Measurements from ENCODE around the gene AKIP1.

Gene AKIP1

GRCh38 chr11:8870411-8871170 is 40.4 kb upstream of the AKIP1 start:
- peak; percentile 86 for DNase-seq
- Histone ChIP-seq H3K4me2 (ENCODE audit: low read length) (peak overlapping the region; percentile 51), H3K9ac (ENCODE audit: low read length) (peak overlapping the region; percentile 69), H2BK5ac (ENCODE audit: low read length) (no peak overlapping the region), H3K36me3 (ENCODE audit: control insufficient read depth, insufficient read depth, low read length) (no peaks in the 10 kb centered on the region), H3K27me3 (ENCODE audit: insufficient read depth, low read length, poor library complexity) (no peaks in the 10 kb centered on the region), H4K5ac (ENCODE audit: low read length) (no peak overlapping the region), H3K18ac (ENCODE audit: low read length) (peak overlapping the region; percentile 99), H3K4me3 (ENCODE audit: low read length) (peak overlapping the region; percentile 55), H3K79me1 (ENCODE audit: low read length) (no peaks in the 10 kb centered on the region), H2BK15ac (replicated peaks; ENCODE audit: low read depth) (no peak overlapping the region), H3K56ac (ENCODE audit: low read length) (peak overlapping the region; percentile 87), H3K4ac (ENCODE audit: low read depth, low read length) (peak overlapping the region; percentile 95), H3K4me1 (ENCODE audit: control insufficient read depth, low read depth, low read length) (peaks cover 3% of the 10 kb centered on the region), H4K8ac (ENCODE audit: low read depth, low read length) (peak overlapping the region; percentile 99), H2BK120ac (ENCODE audit: low read depth, low read length) (peak overlapping the region; percentile 99), H3K23ac (ENCODE audit: low read length) (no peak overlapping the region), H2AK5ac (ENCODE audit: low read length) (no peak overlapping the region), H3K27ac (ENCODE audit: low read depth, low read length) (peak overlapping the region; percentile 99), H3K79me2 (ENCODE audit: control insufficient read depth, insufficient read depth, low read length) (peaks cover 4% of the 10 kb centered on the region)
- no CpG with 5 or more reads among the region's 81 CpGs for WGBS (ENCODE audit: extremely low coverage, insufficient coverage, low lambda C conversion rate)

DNA sequence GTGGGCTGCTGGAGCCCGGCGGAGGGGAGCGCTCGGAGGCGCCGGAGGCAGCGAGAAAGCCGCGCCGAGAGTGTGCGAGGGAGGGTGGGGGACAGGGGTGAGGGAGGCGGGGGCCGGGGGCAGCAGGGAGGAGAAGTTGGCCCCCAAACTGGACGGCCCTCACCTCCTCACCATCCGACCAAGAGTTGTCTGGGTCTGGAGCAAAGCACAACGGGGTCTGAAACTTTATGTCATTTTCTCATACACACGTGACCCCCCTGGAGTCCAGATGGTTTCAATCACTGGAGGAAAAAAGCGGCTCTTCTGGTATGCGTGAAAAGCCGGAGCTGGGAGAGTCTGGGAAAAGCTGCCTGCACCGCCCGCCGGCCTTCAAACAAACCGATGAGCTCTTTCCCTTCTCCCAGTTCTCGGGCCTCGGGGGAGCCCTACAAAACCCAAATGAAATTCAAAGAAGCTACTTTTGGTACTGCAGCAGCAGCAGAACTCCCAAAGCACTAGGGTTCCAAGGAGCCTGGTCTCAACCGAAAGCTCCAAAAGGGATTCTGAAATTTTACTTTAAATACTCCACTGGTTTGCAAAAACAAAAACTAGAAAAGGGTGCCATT is 39.7 kb upstream of the AKIP1 start:
- Histone ChIP-seq H3K18ac (ENCODE audit: low read length) (peak overlapping the region; percentile 99), H3K4me2 (ENCODE audit: low read length) (peak overlapping the region; percentile 47), H2BK120ac (ENCODE audit: low read depth, low read length) (peak overlapping the region; percentile 99), H4K5ac (ENCODE audit: low read length) (no peak overlapping the region), H4K8ac (ENCODE audit: low read depth, low read length) (no peak overlapping the region), H2BK15ac (replicated peaks; ENCODE audit: low read depth) (no peak overlapping the region), H3K36me3 (ENCODE audit: control insufficient read depth, insufficient read depth, low read length) (no peaks in the 10 kb centered on the region), H3K56ac (ENCODE audit: low read length) (peak overlapping the region; percentile 87), H3K4me1 (ENCODE audit: control insufficient read depth, low read depth, low read length) (peaks cover 3% of the 10 kb centered on the region), H3K4ac (ENCODE audit: low read depth, low read length) (no peak overlapping the region), H3K4me3 (ENCODE audit: low read length) (peak overlapping the region; percentile 55), H3K27ac (ENCODE audit: low read depth, low read length) (peak overlapping the region; percentile 99), H3K27me3 (ENCODE audit: insufficient read depth, low read length, poor library complexity) (no peaks in the 10 kb centered on the region), H3K79me2 (ENCODE audit: control insufficient read depth, insufficient read depth, low read length) (peaks cover 4% of the 10 kb centered on the region), H3K9ac (ENCODE audit: low read length) (peak overlapping the region; percentile 69), H3K79me1 (ENCODE audit: low read length) (no peaks in the 10 kb centered on the region), H2BK5ac (ENCODE audit: low read length) (no peak overlapping the region), H3K23ac (ENCODE audit: low read length) (no peak overlapping the region), H2AK5ac (ENCODE audit: low read length) (no peak overlapping the region)
- peak; percentile 90 for DNase-seq
- WGBS (ENCODE audit: extremely low coverage, insufficient coverage, low lambda C conversion rate) = no CpG with 5 or more reads among the region's 27 CpGs

DNA sequence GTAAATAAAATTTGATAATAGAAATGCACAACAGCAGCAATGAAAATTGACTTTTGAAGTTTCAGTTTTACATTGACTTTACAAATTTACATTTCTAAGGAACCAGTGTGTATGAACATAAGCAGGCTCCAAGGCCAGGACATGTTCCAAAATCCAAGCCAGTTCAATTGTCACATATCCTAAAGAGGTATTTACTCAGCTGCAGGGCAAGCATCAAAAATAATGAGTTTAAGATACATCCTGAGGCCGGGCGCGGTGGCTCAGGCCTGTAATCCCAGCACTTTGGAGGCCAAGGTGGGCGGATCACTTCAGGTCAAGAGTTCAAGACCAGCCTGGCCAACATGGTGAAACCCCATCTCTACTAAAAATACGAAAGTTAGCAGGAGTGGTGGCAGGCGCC is 39.0 kb upstream of the AKIP1 start:
- Histone ChIP-seq H3K4me3 (ENCODE audit: low read length) (no peak overlapping the region), H3K27ac (ENCODE audit: low read depth, low read length) (no peak overlapping the region), H2BK120ac (ENCODE audit: low read depth, low read length) (no peak overlapping the region), H3K4ac (ENCODE audit: low read depth, low read length) (no peak overlapping the region), H3K4me1 (ENCODE audit: control insufficient read depth, low read depth, low read length) (peaks cover 3% of the 10 kb centered on the region), H2BK5ac (ENCODE audit: low read length) (no peak overlapping the region), H3K36me3 (ENCODE audit: control insufficient read depth, insufficient read depth, low read length) (no peaks in the 10 kb centered on the region), H2BK15ac (replicated peaks; ENCODE audit: low read depth) (no peak overlapping the region), H2AK5ac (ENCODE audit: low read length) (no peak overlapping the region), H3K18ac (ENCODE audit: low read length) (no peak overlapping the region), H3K9ac (ENCODE audit: low read length) (no peak overlapping the region), H3K56ac (ENCODE audit: low read length) (no peak overlapping the region), H3K27me3 (ENCODE audit: insufficient read depth, low read length, poor library complexity) (no peaks in the 10 kb centered on the region), H3K23ac (ENCODE audit: low read length) (no peak overlapping the region), H3K4me2 (ENCODE audit: low read length) (no peak overlapping the region), H3K79me2 (ENCODE audit: control insufficient read depth, insufficient read depth, low read length) (peaks cover 4% of the 10 kb centered on the region), H3K79me1 (ENCODE audit: low read length) (no peaks in the 10 kb centered on the region), H4K5ac (ENCODE audit: low read length) (no peak overlapping the region), H4K8ac (ENCODE audit: low read depth, low read length) (no peak overlapping the region)
- DNase-seq = no peak
- WGBS (ENCODE audit: extremely low coverage, insufficient coverage, low lambda C conversion rate) = no CpG with 5 or more reads among the region's 6 CpGs

- H3K27me3 ChIP-seq (ENCODE audit: insufficient read depth, low read length, poor library complexity) = no peaks in the 10 kb centered on the region
- no peak for DNase-seq
- no peak overlapping the region for H3K4me3 ChIP-seq (ENCODE audit: low read length)
- H3K23ac ChIP-seq (ENCODE audit: low read length) = no peak overlapping the region
- no peak overlapping the region for H2BK120ac ChIP-seq (ENCODE audit: low read depth, low read length)
- no peak overlapping the region for H2AK5ac ChIP-seq (ENCODE audit: low read length)
- no peak overlapping the region for H4K5ac ChIP-seq (ENCODE audit: low read length)
- no peak overlapping the region for H3K4ac ChIP-seq (ENCODE audit: low read depth, low read length)
- H4K8ac ChIP-seq (ENCODE audit: low read depth, low read length) = no peak overlapping the region
- H3K4me2 ChIP-seq (ENCODE audit: low read length) = no peak overlapping the region
- no peak overlapping the region for H2BK5ac ChIP-seq (ENCODE audit: low read length)
- no peaks in the 10 kb centered on the region for H3K79me2 ChIP-seq (ENCODE audit: control insufficient read depth, insufficient read depth, low read length)
- H3K36me3 ChIP-seq (ENCODE audit: control insufficient read depth, insufficient read depth, low read length) = no peaks in the 10 kb centered on the region
- no peaks in the 10 kb centered on the region for H3K4me1 ChIP-seq (ENCODE audit: control insufficient read depth, low read depth, low read length)
- no CpG with 5 or more reads among the region's 6 CpGs for WGBS (ENCODE audit: extremely low coverage, insufficient coverage, low lambda C conversion rate)
- no peak overlapping the region for H3K56ac ChIP-seq (ENCODE audit: low read length)
- H3K18ac ChIP-seq (ENCODE audit: low read length) = no peak overlapping the region
- H2BK15ac ChIP-seq (replicated peaks; ENCODE audit: low read depth) = no peak overlapping the region
- no peaks in the 10 kb centered on the region for H3K79me1 ChIP-seq (ENCODE audit: low read length)
- no peak overlapping the region for H3K9ac ChIP-seq (ENCODE audit: low read length)
- H3K27ac ChIP-seq (ENCODE audit: low read depth, low read length) = no peak overlapping the region
Observed at GRCh38 chr11:8873741-8874405, 37.1 kb upstream of the AKIP1 start.

- DNase-seq = no peak
- Histone ChIP-seq H3K4me1 (ENCODE audit: control insufficient read depth, low read depth, low read length) (no peaks in the 10 kb centered on the region), H3K9ac (ENCODE audit: low read length) (no peak overlapping the region), H2AK5ac (ENCODE audit: low read length) (no peak overlapping the region), H3K36me3 (ENCODE audit: control insufficient read depth, insufficient read depth, low read length) (no peaks in the 10 kb centered on the region), H4K5ac (ENCODE audit: low read length) (no peak overlapping the region), H3K79me2 (ENCODE audit: control insufficient read depth, insufficient read depth, low read length) (no peaks in the 10 kb centered on the region), H3K56ac (ENCODE audit: low read length) (no peak overlapping the region), H3K27ac (ENCODE audit: low read depth, low read length) (no peak overlapping the region), H3K4me2 (ENCODE audit: low read length) (no peak overlapping the region), H2BK15ac (replicated peaks; ENCODE audit: low read depth) (no peak overlapping the region), H3K4ac (ENCODE audit: low read depth, low read length) (no peak overlapping the region), H2BK5ac (ENCODE audit: low read length) (no peak overlapping the region), H2BK120ac (ENCODE audit: low read depth, low read length) (no peak overlapping the region), H3K79me1 (ENCODE audit: low read length) (no peaks in the 10 kb centered on the region), H3K18ac (ENCODE audit: low read length) (no peak overlapping the region), H4K8ac (ENCODE audit: low read depth, low read length) (no peak overlapping the region), H3K4me3 (ENCODE audit: low read length) (no peak overlapping the region), H3K23ac (ENCODE audit: low read length) (no peak overlapping the region), H3K27me3 (ENCODE audit: insufficient read depth, low read length, poor library complexity) (no peaks in the 10 kb centered on the region)
- no CpG with 5 or more reads among the region's 2 CpGs for WGBS (ENCODE audit: extremely low coverage, insufficient coverage, low lambda C conversion rate)
Observed at GRCh38 chr11:8878771-8879170, 32.2 kb upstream of the AKIP1 start.

Measured in mesendoderm (in vitro differentiated cells).